ENCODE results near the gene SORCS2.

GRCh38 chr4:7687796-7688195 is 495.5 kb downstream of the SORCS2 start:
- TF ChIP-seq CTCF (IDR thresholded peaks at IDR 0.05) (no peak), REST (IDR thresholded peaks at IDR 0.05; ENCODE audit: insufficient read depth in 1 of 2, low read depth in 2 of 2, low read length in 1 of 2) (no peak)

Data from Panc1 (cell line).